ENCODE results near the gene EDC3. TPM values are rescaled to one million over a fixed set of nuclear protein-coding genes. Genes with fewer than 3 reads are reported as not detected.

EDC3 gene
- total and polyA plus RNA-seq, 2 of the 4 experiments (the other 2 are of a cell fraction), result 16.8 to 38.0 TPM

GRCh38 chr15:74635228-74635627, 60.6 kb downstream of the EDC3 start:
- H3K4ac ChIP-seq (ENCODE audit: low read depth, low read length), result no peak overlapping the region
- peaks cover 33% of the 10 kb centered on the region for H4K20me1 ChIP-seq (ENCODE audit: insufficient read depth, low read length)
- H2AFZ ChIP-seq (replicated peaks; ENCODE audit: low read length, poor library complexity), result no peak overlapping the region
- no peak overlapping the region for H2BK120ac ChIP-seq (ENCODE audit: low read depth, low read length)
- dilution Hi-C loops (cut with HindIII; ENCODE audit: low sequenced_read_pairs, unreplicated experiment), result no loop called here
- no peak overlapping the region for H3K56ac ChIP-seq (ENCODE audit: extremely low read depth, insufficient read depth, low read length)
- no peaks in the 10 kb centered on the region for H3K9me1 ChIP-seq (ENCODE audit: insufficient read depth, low read length)
- POLR2A ChIA-PET (ENCODE audit: unreplicated experiment), result no interaction called here
- H3K23ac ChIP-seq (ENCODE audit: low read depth, low read length), result no peak overlapping the region
- H3K4me1 ChIP-seq (ENCODE audit: control insufficient read depth, insufficient read depth, low read length), result no peaks in the 10 kb centered on the region
- no peak overlapping the region for H3K14ac ChIP-seq (replicated peaks; ENCODE audit: low read depth, low read length)
- H3K27ac ChIP-seq (ENCODE audit: insufficient read depth, low read length), result no peak overlapping the region
- H3K9me3 ChIP-seq (ENCODE audit: control insufficient read depth, insufficient read depth, low read length), result no peaks in the 10 kb centered on the region
- peak; percentile 85 for ATAC-seq (ENCODE audit: low read depth)
- H3K9ac ChIP-seq (ENCODE audit: low read depth, low read length), result no peak overlapping the region
- H4K5ac ChIP-seq (ENCODE audit: low read depth, low read length), result no peak overlapping the region
- H2BK20ac ChIP-seq (ENCODE audit: low read depth, low read length), result no peak overlapping the region
- WGBS, 2 experiments (ENCODE audit: extremely low coverage in 2 of 2, insufficient read length in 1 of 2), result no CpG with 5 or more reads among the region's 5 CpGs
- in situ Hi-C loops (cut with MboI; ENCODE audit: low sequenced_read_pairs), result loop anchor here (5.0 kb wide), 2 partner anchors 132 to 312 kb away; no protein-coding TSS in a partner anchor
- H3K4me3 ChIP-seq (ENCODE audit: insufficient read depth, low read depth, low read length), result no peak overlapping the region
- no peak overlapping the region for H3K4me2 ChIP-seq (ENCODE audit: low read depth, low read length)
- H4K8ac ChIP-seq (ENCODE audit: low read depth in 2 of 2, low read length in 2 of 2), result no peak overlapping the region
- no peaks in the 10 kb centered on the region for H3K27me3 ChIP-seq (ENCODE audit: control insufficient read depth, insufficient read depth, low read length)
- H2BK5ac ChIP-seq (ENCODE audit: low read depth, low read length, poor library complexity, severe bottlenecking), result no peak overlapping the region
- peak; percentile 61 for DNase-seq
- no peak overlapping the region for H4K91ac ChIP-seq (ENCODE audit: insufficient read depth, low read depth, low read length)
- peaks cover 64% of the 10 kb centered on the region for H3K36me3 ChIP-seq (ENCODE audit: control insufficient read depth, insufficient read depth, low read length)
- intact Hi-C loops (cut with micrococcal nuclease), result loop anchor here (1.0 to 5.0 kb wide), 2 partner anchors 134 to 317 kb away; no protein-coding TSS in a partner anchor
- BruUV-seq (replicated peaks), result no TSS peak
- CTCF ChIA-PET, result interaction anchor here (1.1 to 2.4 kb wide), 2 partner anchors 134 to 153 kb away, joined by 3 to 21 read pairs; no protein-coding TSS in a partner anchor
- H2AK5ac ChIP-seq (ENCODE audit: low read depth, low read length), result no peak overlapping the region
- no peak overlapping the region for H3K18ac ChIP-seq (ENCODE audit: low read depth, low read length)
- peaks cover 0 to 18% of the 10 kb centered on the region in 2 experiments; a peak in 3 of 4 replicates for H3K79me1 ChIP-seq (ENCODE audit: low read depth in 1 of 2, low read length in 2 of 2)
- H2BK15ac ChIP-seq (ENCODE audit: low read depth, low read length), result no peak overlapping the region
- no peak overlapping the region for H2AK9ac ChIP-seq (replicated peaks; ENCODE audit: low read depth, low read length, poor library complexity)
- TF ChIP-seq RAD21 (IDR thresholded peaks at IDR 0.05; ENCODE audit: low read length), result peak; percentile 90
- TF ChIP-seq CTCF (conservative IDR thresholded peaks at IDR 0.05; ENCODE audit: low read depth, low read length), result peak; percentile 82
- TF ChIP-seq USF2 (IDR thresholded peaks at IDR 0.05; ENCODE audit: low read depth, low read length), result no peak
- peak; percentile 90 for TF ChIP-seq SMC3 (IDR thresholded peaks at IDR 0.05; ENCODE audit: low read depth, low read length)

Data from IMR-90 (cell line).